Liver (tissue), 9 donors: ENCODE data around the gene CPLANE2. TPM values are rescaled to one million over a fixed set of nuclear protein-coding genes. Genes with fewer than 3 reads are reported as not detected.

Experiments
- DNase-seq: peaks from one replicate; pipeline ENCODE4 v3.0.0-alpha.2; 2017; ENCODE audit warnings: low spot score
- H3K27ac ChIP-seq, 2 donors: one replicate each; pipeline ENCODE4 v1.7.0; 2013; ENCODE audit warnings: inconsistent platforms in 2 of 2, low read length in 2 of 2, control low read depth in 1 of 2, low read depth in 1 of 2, mild to moderate bottlenecking in 1 of 2
- H3K27me3 ChIP-seq, 4 donors: one replicate each; pipeline versions ENCODE4 v1.6.1 to v1.7.0; 2013; ENCODE audit warnings: low read length in 3 of 4, inconsistent platforms in 1 of 4, mild to moderate bottlenecking in 1 of 4, moderate library complexity in 1 of 4; ENCODE audit not compliant: control insufficient read depth in 4 of 4, insufficient read depth in 4 of 4
- H3K36me3 ChIP-seq, 4 donors: one replicate each; pipeline versions ENCODE4 v1.6.1 to v1.7.0; 2013; ENCODE audit warnings: low read length in 3 of 4, mild to moderate bottlenecking in 3 of 4, low read depth in 1 of 4, moderate library complexity in 1 of 4; ENCODE audit not compliant: control insufficient read depth in 4 of 4, insufficient read depth in 3 of 4
- H3K4me1 ChIP-seq, 4 donors: one replicate each; pipeline versions ENCODE4 v1.6.1 to v1.7.0; 2013; ENCODE audit warnings: low read length in 3 of 4, mild to moderate bottlenecking in 3 of 4, moderate library complexity in 1 of 4; ENCODE audit not compliant: control insufficient read depth in 4 of 4, insufficient read depth in 4 of 4
- H3K4me3 ChIP-seq, 3 donors: one replicate each; pipeline versions ENCODE4 v1.6.1 to v1.7.0; 2013; ENCODE audit warnings: low read length in 3 of 3, control low read depth in 1 of 3, low read depth in 1 of 3, mild to moderate bottlenecking in 1 of 3
- H3K9ac ChIP-seq, 2 donors: one replicate each; pipeline ENCODE4 v1.7.0; 2013; ENCODE audit warnings: low read length in 2 of 2, mild to moderate bottlenecking in 2 of 2, moderate library complexity in 2 of 2, control low read depth in 1 of 2, low read depth in 1 of 2
- H3K9me3 ChIP-seq, 4 donors: one replicate each; pipeline versions ENCODE4 v1.6.1 to v1.7.0; 2013; ENCODE audit warnings: low read length in 3 of 4; ENCODE audit not compliant: control insufficient read depth in 4 of 4
- ATF3 ChIP-seq: IDR thresholded peaks from 2 replicates; pipeline ENCODE4 v1.6.1; 2016; ENCODE audit warnings: antibody characterized with exemption
- CTCF ChIP-seq: fragments of 150-350 bp; IDR thresholded peaks from 2 replicates; pipeline ENCODE4 v1.5.1; 2017; ENCODE audit warnings: improper control_type of control experiment, low read depth, low read length; ENCODE audit not compliant: missing input control
- EGR1 ChIP-seq, 2 donors: IDR thresholded peaks; 2 replicates each; pipeline ENCODE4 v1.6.1; 2016 to 2018; ENCODE audit warnings: antibody characterized with exemption in 2 of 2, low read depth in 2 of 2
- FOXA1 ChIP-seq: IDR thresholded peaks from 2 replicates; pipeline ENCODE4 v1.6.1; 2016; ENCODE audit warnings: antibody characterized with exemption
- FOXA2 ChIP-seq: IDR thresholded peaks from 2 replicates; pipeline ENCODE4 v1.6.1; 2016; ENCODE audit warnings: antibody characterized with exemption
- GABPA ChIP-seq, 2 donors: IDR thresholded peaks in 1 of 2; conservative IDR thresholded peaks in 1 of 2; 2 replicates each; pipeline ENCODE4 v1.6.1; 2016; ENCODE audit warnings: antibody characterized with exemption in 2 of 2, mild to moderate bottlenecking in 1 of 2, moderate library complexity in 1 of 2
- HNF4A ChIP-seq, 2 donors: conservative IDR thresholded peaks; 2 replicates each; pipeline ENCODE4 v1.6.1; 2016; ENCODE audit warnings: antibody characterized with exemption in 2 of 2, mild to moderate bottlenecking in 2 of 2
- JUND ChIP-seq, 2 donors: IDR thresholded peaks; 2 replicates each; pipeline ENCODE4 v1.6.1; 2016; ENCODE audit warnings: antibody characterized with exemption in 2 of 2
- MAX ChIP-seq: IDR thresholded peaks from 2 replicates; pipeline ENCODE4 v1.6.1; 2016; ENCODE audit warnings: antibody characterized with exemption
- NR2F2 ChIP-seq: IDR thresholded peaks from 2 replicates; pipeline ENCODE4 v1.6.1; 2016; ENCODE audit warnings: antibody characterized with exemption
- RAD21 ChIP-seq, 2 donors: IDR thresholded peaks; 2 replicates each; pipeline ENCODE4 v1.6.1; 2016; ENCODE audit warnings: antibody characterized with exemption in 2 of 2, mild to moderate bottlenecking in 2 of 2
- REST ChIP-seq: IDR thresholded peaks from 2 replicates; pipeline ENCODE4 v1.6.1; 2016; ENCODE audit warnings: antibody characterized with exemption, mild to moderate bottlenecking
- RXRA ChIP-seq, 2 donors: IDR thresholded peaks; 2 replicates each; pipeline ENCODE4 v1.6.1; 2017 to 2018; ENCODE audit warnings: antibody characterized with exemption in 2 of 2, mild to moderate bottlenecking in 1 of 2
- SP1 ChIP-seq: IDR thresholded peaks from 2 replicates; pipeline ENCODE4 v1.6.1; 2018; ENCODE audit warnings: antibody characterized with exemption, mild to moderate bottlenecking
- TAF1 ChIP-seq: conservative IDR thresholded peaks from 2 replicates; pipeline ENCODE4 v1.6.1; 2016; ENCODE audit warnings: antibody characterized with exemption, mild to moderate bottlenecking
- YY1 ChIP-seq: IDR thresholded peaks from 2 replicates; pipeline ENCODE4 v1.6.1; 2016; ENCODE audit warnings: antibody characterized with exemption, mild to moderate bottlenecking
- ZBTB33 ChIP-seq: IDR thresholded peaks from 2 replicates; pipeline ENCODE4 v1.6.1; 2016; ENCODE audit warnings: antibody characterized with exemption
- WGBS: extraction: QIAGEN DNeasy Blood & Tissue Kit; methylation state at CpG from one replicate; pipeline ENCODE4 v1.1.7; 2013; 5-methylcytosine and 5-hydroxymethylcytosine counted together
- polyA plus RNA-seq, 2 donors: library from polyadenylated mRNA; stranded (reverse) in 1 of 2; unstranded in 1 of 2; fragments of 200-250 nt in 1 of 2; fragments of >200 nt in 1 of 2; fragmentation: Nextera tagmentation in 1 of 2; extraction: Ambion mirVana in 1 of 2; gene quantifications; one replicate each; pipeline versions ENCODE4 v1.2.1 to v1.2.3, GENCODE V29; 2013 to 2015
- total RNA-seq, 2 donors: library from RNA; depleted of rRNA; stranded (reverse); fragments of >200 nt; gene quantifications; one replicate each; pipeline ENCODE4 v1.2.3, GENCODE V29; 2014
- donor health status: healthy.
- donor health status: healthy.
- donor health status: healthy.
- donor health status: healthy.
- donor health status: healthy.

Gene CPLANE2
- total and polyA plus RNA-seq, 4 donors = 0.96 to 2.7 (median 2.5) TPM

GRCh38 chr1:16244650-16245285 lies 7.8 kb upstream of the CPLANE2 start:
- H3K36me3 ChIP-seq = no peaks in the 10 kb centered on the region
- no peaks in the 10 kb centered on the region for H3K27me3 ChIP-seq
- DNase-seq = peak; percentile 32
- no peak overlapping the region for H3K4me3 ChIP-seq
- TF ChIP-seq EGR1 (IDR thresholded peaks at IDR 0.05; ENCODE audit: low read depth in 2 of 2) (no peak), GABPA (IDR thresholded peaks at IDR 0.05 in 1 of 2, conservative IDR thresholded peaks at IDR 0.05 in 1 of 2) (no peak), NR2F2 (no peak), RXRA (IDR thresholded peaks at IDR 0.05) (no peak), SP1 (no peak), FOXA2 (no peak), TAF1 (no peak), YY1 (no peak), HNF4A (conservative IDR thresholded peaks at IDR 0.05) (no peak), RAD21 (IDR thresholded peaks at IDR 0.05) (no peak), FOXA1 (no peak), JUND (IDR thresholded peaks at IDR 0.05) (no peak), REST (no peak), ATF3 (no peak), ZBTB33 (no peak), CTCF (no peak), MAX (no peak)
- H3K27ac ChIP-seq = no peak overlapping the region
- WGBS = 78% methylated on average over 8 of the region's 8 CpGs
- H3K9me3 ChIP-seq = no peaks in the 10 kb centered on the region
- peaks cover 5 to 25% (median 24%) of the 10 kb centered on the region in 4 donors for H3K4me1 ChIP-seq
- no peak overlapping the region for H3K9ac ChIP-seq
